PC-3 (cell line): ENCODE measurements around the gene RPRD1A. TPM values are rescaled to one million over a fixed set of nuclear protein-coding genes. Genes with fewer than 3 reads are reported as not detected.
"Not testable (repeated sequence)": the region's sequence is repeated elsewhere in the genome, so short reads cannot be mapped to it uniquely, and the experiment has no call there.

Experiments
- ATAC-seq: fragments of 200-7000 bp; cut with Tn5 transposase; 2 replicates; pipeline ENCODE4 v1.9.1; 2020; ENCODE audit warnings: mild to moderate bottlenecking, moderate library complexity
- BruUV-seq: library from RNA; stranded (reverse); fragments of 400-500 nt; replicated peaks from 2 replicates; lab custom pipeline; 2021; lab: Mats Ljungman, UMichigan
- CTCF ChIA-PET: fragments of 300-600 bp; sonication (Branson Sonifier 250); formaldehyde crosslinking; loops from one replicate; lab custom pipeline; 2022; ENCODE audit warnings: antibody characterized with exemption; lab: Charles Lee
- POLR2A ChIA-PET: fragments of 300-600 bp; sonication (Branson Sonifier 250); formaldehyde crosslinking; loops from one replicate; lab custom pipeline; 2022; ENCODE audit warnings: antibody characterized with exemption; ENCODE audit not compliant: unreplicated experiment; lab: Charles Lee
- DNase-seq: peaks from one replicate; pipeline ENCODE4 v3.0.0-alpha.2; 2015
- H2AFZ ChIP-seq: fragments of 300-600 bp; sonication (generic); 2 replicates; pipeline ENCODE4 v1.6.0; 2016; ENCODE audit warnings: antibody characterized with exemption, low read length
- H3F3A ChIP-seq: fragments of 300-600 bp; sonication (generic); one replicate; pipeline ENCODE4 v1.6.0; 2017; ENCODE audit warnings: antibody characterized with exemption, low read length, control low read depth, mild to moderate bottlenecking; ENCODE audit not compliant: unreplicated experiment
- H3K27ac ChIP-seq: fragments of 300-600 bp; sonication (generic); 2 replicates; pipeline ENCODE4 v1.5.1; 2016; ENCODE audit warnings: mild to moderate bottlenecking, low read length
- H3K27me3 ChIP-seq: fragments of 300-600 bp; sonication (generic); 2 replicates; pipeline ENCODE4 v1.6.1; 2016; ENCODE audit warnings: low read length, mixed read lengths
- H3K36me3 ChIP-seq: fragments of 300-600 bp; sonication (generic); 2 replicates; pipeline ENCODE4 v1.6.1; 2016; ENCODE audit warnings: low read depth, mixed run types, low read length, mixed read lengths
- H3K4me1 ChIP-seq: fragments of 300-600 bp; sonication (generic); 2 replicates; pipeline ENCODE4 v1.5.1; 2016; ENCODE audit warnings: low read length; ENCODE audit not compliant: insufficient read depth
- H3K4me2 ChIP-seq: fragments of 300-600 bp; sonication (generic); 2 replicates; pipeline ENCODE4 v1.6.0; 2016; ENCODE audit warnings: low read length
- H3K4me3 ChIP-seq: fragments of 300-600 bp; sonication (generic); 2 replicates; pipeline ENCODE4 v1.5.1; 2016; ENCODE audit warnings: mild to moderate bottlenecking, low read length, mixed read lengths
- H3K79me2 ChIP-seq: fragments of 300-600 bp; sonication (generic); 2 replicates; pipeline ENCODE4 v1.6.1; 2017; ENCODE audit warnings: low read length, mixed read lengths
- H3K9ac ChIP-seq: fragments of 300-600 bp; sonication (generic); 2 replicates; pipeline ENCODE4 v1.6.0; 2016; ENCODE audit warnings: mild to moderate bottlenecking, low read length
- H3K9me2 ChIP-seq: fragments of 300-600 bp; sonication (generic); replicated peaks from 2 replicates; pipeline ENCODE4 v1.6.1; 2016; ENCODE audit warnings: mixed run types, low read length, mixed read lengths
- H3K9me3 ChIP-seq: fragments of 300-600 bp; sonication (generic); 2 replicates; pipeline ENCODE4 v1.6.1; 2016; ENCODE audit warnings: low read length, mixed read lengths
- H4K20me1 ChIP-seq: fragments of 300-600 bp; sonication (generic); 2 replicates; pipeline ENCODE4 v1.6.1; 2016; ENCODE audit warnings: low read length, mixed read lengths
- CTCF ChIP-seq: fragments of 300-600 bp; sonication (generic); conservative IDR thresholded peaks from 2 replicates; pipeline ENCODE4 v1.5.1; 2017; ENCODE audit warnings: antibody characterized with exemption, low read depth, mild to moderate bottlenecking, low read length
- EZH2 ChIP-seq: fragments of 300-600 bp; sonication (generic); IDR thresholded peaks from one replicate; pipeline ENCODE4 v1.6.1; 2017; ENCODE audit warnings: antibody characterized with exemption, mild to moderate bottlenecking, low read length; ENCODE audit not compliant: unreplicated experiment
- EZH2phosphoT487 ChIP-seq: fragments of 300-600 bp; sonication (generic); IDR thresholded peaks from 2 replicates; pipeline ENCODE4 v1.6.1; 2018; ENCODE audit warnings: mild to moderate bottlenecking, antibody characterized with exemption, low read length, borderline replicate concordance
- intact Hi-C: fragments of 100-400 bp; cut with micrococcal nuclease; formaldehyde crosslinking; loops from 2 replicates; pipeline ENCODE4 v1.9.0; 2023
- total RNA-seq: library from RNA; depleted of rRNA; stranded (reverse); fragments of >200 nt; gene quantifications from 2 replicates; pipeline ENCODE4 v1.2.3, GENCODE V29; 2014

RPRD1A gene
- total RNA-seq, 1 experiment from 2014 or later = 42.2 TPM

- no peak for DNase-seq
- Histone ChIP-seq H3K27me3 (no peaks in the 10 kb centered on the region), H3K4me3 (no peak overlapping the region), H3K79me2 (peaks cover 21% of the 10 kb centered on the region), H3K9me2 (no peaks in the 10 kb centered on the region), H3K27ac (no peak overlapping the region), H3K4me1 (no peaks in the 10 kb centered on the region), H2AFZ (no peak overlapping the region), H4K20me1 (no peaks in the 10 kb centered on the region), H3K4me2 (no peak overlapping the region), H3K9ac (no peak overlapping the region), H3K36me3 (no peaks in the 10 kb centered on the region), H3K9me3 (no peaks in the 10 kb centered on the region), H3F3A (no peaks in the 10 kb centered on the region)
- CTCF ChIA-PET = no interaction called here
- ATAC-seq = no peak
- POLR2A ChIA-PET = no interaction called here
- intact Hi-C loops = loop anchor here (5.0 kb wide), 1 partner anchor 387 kb away; the partner anchor contains the start of gene GALNT1
- no peak for TF ChIP-seq CTCF
- TF ChIP-seq EZH2phosphoT487 = no peak
- no peak for TF ChIP-seq EZH2
- BruUV-seq = no TSS peak
Observed at GRCh38 chr18:35969676-35970075, 97.7 kb downstream of the RPRD1A start.

GRCh38 chr18:35968278-35968880, 99.0 kb downstream of the RPRD1A start:
- H3K27ac ChIP-seq = no peak overlapping the region
- ATAC-seq = no peak

GRCh38 chr18:35967866-35968265, 99.5 kb downstream of the RPRD1A start:
- H3K9me2 ChIP-seq, H3K27ac ChIP-seq, H3K36me3 ChIP-seq, DNase-seq, H3K79me2 ChIP-seq, H3F3A ChIP-seq, ATAC-seq, intact Hi-C loops, CTCF ChIA-PET, POLR2A ChIA-PET, H3K4me3 ChIP-seq, H3K4me1 ChIP-seq, H3K9ac ChIP-seq, H3K4me2 ChIP-seq, H3K9me3 ChIP-seq, H4K20me1 ChIP-seq, H3K27me3 ChIP-seq, H2AFZ ChIP-seq, BruUV-seq: not testable (repeated sequence)

More at GRCh38 chr18:35968278-35968880, 99.0 kb downstream of the RPRD1A start:
- intact Hi-C loops = no loop called here
- no peak overlapping the region for H2AFZ ChIP-seq
- H4K20me1 ChIP-seq = no peaks in the 10 kb centered on the region
- TF ChIP-seq EZH2phosphoT487 (no peak), CTCF (no peak), EZH2 (no peak)
- no peak for DNase-seq
- ChIA-PET CTCF (no interaction called here), POLR2A (no interaction called here)
- H3K79me2 ChIP-seq = peaks cover 8% of the 10 kb centered on the region
- H3K9ac ChIP-seq = no peak overlapping the region
- BruUV-seq = no TSS peak
- no peak overlapping the region for H3K4me2 ChIP-seq
- H3K27me3 ChIP-seq = no peaks in the 10 kb centered on the region
- no peaks in the 10 kb centered on the region for H3K9me2 ChIP-seq
- H3F3A ChIP-seq = no peaks in the 10 kb centered on the region
- H3K4me1 ChIP-seq = no peaks in the 10 kb centered on the region
- H3K4me3 ChIP-seq = no peak overlapping the region
- no peaks in the 10 kb centered on the region for H3K9me3 ChIP-seq
- H3K36me3 ChIP-seq = no peaks in the 10 kb centered on the region
